H9 (cell line): Measurements from ENCODE around the gene RNU6-9. TPM values are rescaled to one million over a fixed set of nuclear protein-coding genes. Genes with fewer than 3 reads are reported as not detected.
A peak's percentile ranks its signal among the peaks of the same experiment; 100 is the strongest.

Source experiments
- DNase-seq: peaks from one replicate; pipeline ENCODE4 v3.0.0-alpha.2; 2017
- H2AFZ ChIP-seq: one replicate; pipeline ENCODE4 v1.6.1; 2013; ENCODE audit warnings: mild to moderate bottlenecking, low read length, control low read depth, moderate library complexity
- H2AK5ac ChIP-seq: 2 replicates; pipeline ENCODE4 v1.6.1; 2013; ENCODE audit warnings: low read length, control low read depth, mixed read lengths; ENCODE audit not compliant: insufficient read length
- H2BK120ac ChIP-seq: one replicate; pipeline ENCODE4 v1.6.1; 2013; ENCODE audit warnings: low read depth, mild to moderate bottlenecking, low read length, control low read depth, inconsistent platforms; ENCODE audit not compliant: poor library complexity, severe bottlenecking
- H2BK12ac ChIP-seq: 2 replicates; pipeline ENCODE4 v1.6.1; 2013; ENCODE audit warnings: low read length, control low read depth, mixed read lengths, low read depth; ENCODE audit not compliant: insufficient read length
- H2BK15ac ChIP-seq: 2 replicates; pipeline ENCODE4 v1.6.1; 2013; ENCODE audit warnings: low read depth, low read length, control low read depth
- H2BK20ac ChIP-seq: one replicate; pipeline ENCODE4 v1.6.1; 2013; ENCODE audit warnings: low read depth, mild to moderate bottlenecking, low read length, control low read depth, inconsistent platforms; ENCODE audit not compliant: poor library complexity, severe bottlenecking
- H2BK5ac ChIP-seq: 2 replicates; pipeline ENCODE4 v1.6.1; 2013; ENCODE audit warnings: low read length, control low read depth, mixed read lengths; ENCODE audit not compliant: insufficient read length
- H3K14ac ChIP-seq: 2 replicates; pipeline ENCODE4 v1.6.1; 2013; ENCODE audit warnings: low read length, control low read depth; ENCODE audit not compliant: insufficient read depth
- H3K18ac ChIP-seq: 2 replicates; pipeline ENCODE4 v1.6.1; 2013; ENCODE audit warnings: low read depth, mild to moderate bottlenecking, mixed read lengths, low read length, control low read depth; ENCODE audit not compliant: insufficient read length
- H3K23ac ChIP-seq: 2 replicates; pipeline ENCODE4 v1.6.1; 2013; ENCODE audit warnings: low read length, control low read depth, mixed read lengths, low read depth; ENCODE audit not compliant: insufficient read length
- H3K23me2 ChIP-seq: 2 replicates; pipeline ENCODE4 v1.6.1; 2013; ENCODE audit warnings: low read depth, mild to moderate bottlenecking, mixed read lengths, low read length, control low read depth; ENCODE audit not compliant: insufficient read length, poor library complexity, severe bottlenecking
- H3K27ac ChIP-seq: 2 replicates; pipeline ENCODE4 v1.5.1; 2013; ENCODE audit warnings: low read length, control low read depth, mixed read lengths, low read depth; ENCODE audit not compliant: insufficient read length
- H3K27me3 ChIP-seq: 2 replicates; pipeline ENCODE4 v1.6.1; 2013; ENCODE audit warnings: low read length, control low read depth, inconsistent platforms; ENCODE audit not compliant: insufficient read depth
- H3K4ac ChIP-seq: 2 replicates; pipeline ENCODE4 v1.6.1; 2013; ENCODE audit warnings: low read depth, mild to moderate bottlenecking, control low read depth, inconsistent platforms, low read length, moderate library complexity
- H3K4me1 ChIP-seq: 2 replicates; pipeline ENCODE4 v1.6.1; 2013; ENCODE audit warnings: low read length, control low read depth, inconsistent platforms; ENCODE audit not compliant: insufficient read depth
- H3K4me2 ChIP-seq: 2 replicates; pipeline ENCODE4 v1.6.1; 2013; ENCODE audit warnings: low read length, control low read depth, mixed read lengths; ENCODE audit not compliant: insufficient read length, insufficient read depth
- H3K56ac ChIP-seq: 2 replicates; pipeline ENCODE4 v1.6.1; 2013; ENCODE audit warnings: low read depth, mild to moderate bottlenecking, mixed read lengths, low read length, control low read depth; ENCODE audit not compliant: insufficient read length
- H3K79me1 ChIP-seq: 2 replicates; pipeline ENCODE4 v1.6.1; 2013; ENCODE audit warnings: low read depth, mild to moderate bottlenecking, moderate library complexity, low read length, control low read depth, inconsistent platforms; ENCODE audit not compliant: insufficient read depth, poor library complexity, severe bottlenecking
- H3K79me2 ChIP-seq: 2 replicates; pipeline ENCODE4 v1.6.1; 2013; ENCODE audit warnings: low read length, control low read depth, inconsistent platforms; ENCODE audit not compliant: insufficient read depth
- H3K9ac ChIP-seq: 2 replicates; pipeline ENCODE4 v1.6.1; 2013; ENCODE audit warnings: low read length, control low read depth, mixed read lengths; ENCODE audit not compliant: insufficient read length; ENCODE audit errors: extremely low read depth
- H3K9me3 ChIP-seq: one replicate; pipeline ENCODE4 v1.6.1; 2013; ENCODE audit warnings: low read depth, low read length, inconsistent platforms; ENCODE audit not compliant: control insufficient read depth
- H3T11ph ChIP-seq: one replicate; pipeline ENCODE4 v1.6.1; 2013; ENCODE audit warnings: mild to moderate bottlenecking, low read length, control low read depth, inconsistent platforms
- H4K20me1 ChIP-seq: one replicate; pipeline ENCODE4 v1.6.1; 2013; ENCODE audit not compliant: control insufficient read depth, insufficient read length, insufficient read depth
- H4K5ac ChIP-seq: 2 replicates; pipeline ENCODE4 v1.6.1; 2013; ENCODE audit warnings: low read depth, mild to moderate bottlenecking, mixed read lengths, low read length, control low read depth; ENCODE audit not compliant: insufficient read length
- H4K8ac ChIP-seq: replicated peaks from 2 replicates; pipeline ENCODE4 v1.6.1; 2013; ENCODE audit warnings: low read length, control low read depth, mixed read lengths, low read depth; ENCODE audit not compliant: insufficient read length
- H4K91ac ChIP-seq: 2 replicates; pipeline ENCODE4 v1.6.1; 2013; ENCODE audit warnings: low read depth, mild to moderate bottlenecking, moderate library complexity, mixed read lengths, low read length, control low read depth; ENCODE audit not compliant: insufficient read length
- H3K27ac Mint-ChIP-seq, 3 experiments: 2 replicates in 2 of 3; 3 replicates in 1 of 3; pipeline ENCODE4 v1.8.0; 2020 to 2021; ENCODE audit warnings: mixed read lengths in 3 of 3, mild to moderate bottlenecking in 1 of 3, moderate library complexity in 1 of 3
- H3K27me3 Mint-ChIP-seq: 2 replicates; pipeline ENCODE4 v1.8.0; 2021; ENCODE audit warnings: low read depth, mild to moderate bottlenecking, moderate library complexity, mixed read lengths
- H3K36me3 Mint-ChIP-seq, 3 experiments: 2 replicates in 2 of 3; 3 replicates in 1 of 3; pipeline ENCODE4 v1.8.0; 2020 to 2021; ENCODE audit warnings: low read depth in 3 of 3, mixed read lengths in 3 of 3; ENCODE audit not compliant: insufficient read depth in 1 of 3
- H3K4me1 Mint-ChIP-seq, 2 experiments: 2 replicates each; pipeline ENCODE4 v1.8.0; 2020; ENCODE audit warnings: mixed read lengths in 2 of 2
- H3K4me3 Mint-ChIP-seq, 2 experiments: 2 replicates in 1 of 2; 3 replicates in 1 of 2; pipeline ENCODE4 v1.8.0; 2020 to 2021; ENCODE audit warnings: mild to moderate bottlenecking in 2 of 2, mixed read lengths in 2 of 2, moderate library complexity in 1 of 2
- H3K9me3 Mint-ChIP-seq, 2 experiments: 2 replicates in 1 of 2; 3 replicates in 1 of 2; pipeline ENCODE4 v1.8.0; 2020; ENCODE audit warnings: mild to moderate bottlenecking in 2 of 2, mixed read lengths in 2 of 2, moderate library complexity in 1 of 2
- WGBS: extraction: QIAGEN DNeasy Blood & Tissue Kit; methylation state at CpG from one replicate; pipeline ENCODE4 v1.1.7; 2013; ENCODE audit warnings: missing lambda C conversion rate, low lambda C conversion rate, mixed read lengths; ENCODE audit not compliant: insufficient read length; ENCODE audit errors: extremely low coverage; 5-methylcytosine and 5-hydroxymethylcytosine counted together
- total RNA-seq: library from RNA; stranded (reverse); gene quantifications from 2 replicates; pipeline ENCODE4 v1.2.1, GENCODE V29; 2021
- TF ChIP-seq, protein P1 (sequence below): fragments of 200-600 bp; sonication (generic); conservative IDR thresholded peaks from 3 replicates; pipeline ENCODE4 v1.8.0; 2021; ENCODE audit warnings: antibody characterized with exemption, mild to moderate bottlenecking

The RNU6-9 gene
- total RNA-seq, 1 experiment from 2014 or later: not detected

GRCh38 chr19:843836-844545 is 49.3 kb upstream of the RNU6-9 start:
- H2AFZ ChIP-seq: no peak overlapping the region
- no peak overlapping the region for H3K9ac ChIP-seq
- H3K4me3 Mint-ChIP-seq: peak overlapping the region; percentile 25 to 77

More at GRCh38 chr19:843836-844545, 49.3 kb upstream of the RNU6-9 start:
- Histone ChIP-seq H2AK5ac (no peak overlapping the region), H4K8ac (no peak overlapping the region), H4K91ac (no peak overlapping the region), H3K23me2 (peaks cover 2% of the 10 kb centered on the region), H3K18ac (no peak overlapping the region), H2BK20ac (no peak overlapping the region), H3K27ac (no peak overlapping the region), H3K4me1 (no peaks in the 10 kb centered on the region), H4K5ac (no peak overlapping the region), H2BK12ac (no peak overlapping the region), H3K14ac (no peak overlapping the region; the same call in 1 of the 2 replicates), H3K79me1 (no peaks in the 10 kb centered on the region), H3K23ac (no peak overlapping the region), H3K4ac (no peak overlapping the region), H2BK5ac (no peak overlapping the region), H3K4me2 (peak overlapping the region; percentile 9), H4K20me1 (no peaks in the 10 kb centered on the region), H3K79me2 (no peaks in the 10 kb centered on the region), H3K9me3 (no peaks in the 10 kb centered on the region), H2BK120ac (no peak overlapping the region), H3K27me3 (peaks cover 3% of the 10 kb centered on the region; the same call in 1 of the 2 replicates), H3T11ph (no peak overlapping the region), H3K56ac (no peak overlapping the region), H2BK15ac (no peak overlapping the region)
- peaks cover 59% of the 10 kb centered on the region for H3K27me3 Mint-ChIP-seq
- DNase-seq: no peak
- peaks cover 2 to 11% of the 10 kb centered on the region in 2 experiments; a peak in 2 of 4 replicates for H3K4me1 Mint-ChIP-seq
- no peak overlapping the region for H3K27ac Mint-ChIP-seq
- peaks cover 0 to 4% of the 10 kb centered on the region in 2 experiments; a peak in 2 of 5 replicates for H3K9me3 Mint-ChIP-seq
- TF ChIP-seq, protein P1, sequence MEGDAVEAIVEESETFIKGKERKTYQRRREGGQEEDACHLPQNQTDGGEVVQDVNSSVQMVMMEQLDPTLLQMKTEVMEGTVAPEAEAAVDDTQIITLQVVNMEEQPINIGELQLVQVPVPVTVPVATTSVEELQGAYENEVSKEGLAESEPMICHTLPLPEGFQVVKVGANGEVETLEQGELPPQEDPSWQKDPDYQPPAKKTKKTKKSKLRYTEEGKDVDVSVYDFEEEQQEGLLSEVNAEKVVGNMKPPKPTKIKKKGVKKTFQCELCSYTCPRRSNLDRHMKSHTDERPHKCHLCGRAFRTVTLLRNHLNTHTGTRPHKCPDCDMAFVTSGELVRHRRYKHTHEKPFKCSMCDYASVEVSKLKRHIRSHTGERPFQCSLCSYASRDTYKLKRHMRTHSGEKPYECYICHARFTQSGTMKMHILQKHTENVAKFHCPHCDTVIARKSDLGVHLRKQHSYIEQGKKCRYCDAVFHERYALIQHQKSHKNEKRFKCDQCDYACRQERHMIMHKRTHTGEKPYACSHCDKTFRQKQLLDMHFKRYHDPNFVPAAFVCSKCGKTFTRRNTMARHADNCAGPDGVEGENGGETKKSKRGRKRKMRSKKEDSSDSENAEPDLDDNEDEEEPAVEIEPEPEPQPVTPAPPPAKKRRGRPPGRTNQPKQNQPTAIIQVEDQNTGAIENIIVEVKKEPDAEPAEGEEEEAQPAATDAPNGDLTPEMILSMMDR: no peak
- WGBS: no CpG with 5 or more reads among the region's 70 CpGs
- H3K36me3 Mint-ChIP-seq: no peaks in the 10 kb centered on the region; a peak in 1 of 7 replicates
